Naive B cell (primary cell): ENCODE data around the gene PRPF39. TPM values are rescaled to one million over a fixed set of nuclear protein-coding genes. Genes with fewer than 3 reads are reported as not detected.

ENCODE experiments used
- ATAC-seq, 2 donors: fragments of 150-1000 bp; cut with Tn5 transposase; 2 replicates each; pipeline ENCODE4 v1.10.0; 2021; ENCODE audit warnings: low read depth in 2 of 2, mild to moderate bottlenecking in 2 of 2, moderate library complexity in 2 of 2
- DNase-seq: peaks from one replicate; pipeline ENCODE4 v3.0.0; 2022
- H3K27ac Mint-ChIP-seq, 6 donors: one replicate each; pipeline ENCODE4 v1.8.0; 2020 to 2022; ENCODE audit warnings: mild to moderate bottlenecking in 6 of 6, mixed read lengths in 6 of 6, moderate library complexity in 5 of 6, inconsistent platforms in 2 of 6
- H3K27me3 Mint-ChIP-seq, 3 donors: one replicate each; pipeline ENCODE4 v1.8.0; 2021 to 2022; ENCODE audit warnings: mixed read lengths in 3 of 3, mild to moderate bottlenecking in 1 of 3
- H3K36me3 Mint-ChIP-seq, 2 donors: one replicate each; pipeline ENCODE4 v1.8.0; 2020 to 2022; ENCODE audit warnings: mixed read lengths in 2 of 2, inconsistent platforms in 1 of 2, mild to moderate bottlenecking in 1 of 2
- H3K4me1 Mint-ChIP-seq, 3 donors: one replicate each; pipeline ENCODE4 v1.8.0; 2020 to 2022; ENCODE audit warnings: mixed read lengths in 3 of 3, inconsistent platforms in 1 of 3, mild to moderate bottlenecking in 1 of 3, moderate library complexity in 1 of 3
- H3K4me3 Mint-ChIP-seq, 8 donors: one replicate each; pipeline ENCODE4 v1.8.0; 2020 to 2022; ENCODE audit warnings: mild to moderate bottlenecking in 8 of 8, mixed read lengths in 8 of 8, moderate library complexity in 8 of 8, inconsistent platforms in 2 of 8
- H3K9me3 Mint-ChIP-seq, 7 donors: one replicate each; pipeline ENCODE4 v1.8.0; 2020 to 2022; ENCODE audit warnings: mixed read lengths in 7 of 7, mild to moderate bottlenecking in 5 of 7, inconsistent platforms in 2 of 7, moderate library complexity in 1 of 7
- polyA plus RNA-seq, 6 donors: library from polyadenylated mRNA; unstranded; fragments of 300-500 nt; fragmentation: Illumina TruSeq; gene quantifications; one replicate each; pipeline ENCODE4 v1.2.3, GENCODE V29; 2021; ENCODE audit warnings: low read depth in 6 of 6

PRPF39 gene
- polyA plus RNA-seq, result 10 to 100 TPM in 4 of 6 donors, 1 to 10 TPM in 2; 9.2 to 19.6 (median 13.1) TPM

- Mint-ChIP-seq H3K27ac (peak within 1 kb of the TSS; percentile 96 to 98 (median 96)), H3K36me3 (no peaks in the 10 kb centered on the region), H3K9me3 (peaks cover 0 to 3% (median 0%) of the 10 kb centered on the region in 7 donors), H3K27me3 (no peaks in the 10 kb centered on the region), H3K4me1 (peaks cover 39 to 52% (median 48%) of the 10 kb centered on the region in 3 donors), H3K4me3 (peak within 1 kb of the TSS; percentile 92 to 98 (median 96))
- peak; percentile 97 for DNase-seq
- peak; percentile 89 to 94 for ATAC-seq
These were observed at the start of gene PRPF39 for GRCh38 chr14:45083976-45084722. TSS of gene PRPF39 (plus strand) at chr14:45084116. CDS start at chr14:45095240, 11,124 bp downstream.

GRCh38 chr14:45034730-45035129 lies 49.2 kb upstream of the PRPF39 start:
- ATAC-seq, result no peak
- H3K27me3 Mint-ChIP-seq, result no peaks in the 10 kb centered on the region
- H3K9me3 Mint-ChIP-seq, result peaks cover 0 to 2% (median 0%) of the 10 kb centered on the region in 7 donors
- H3K4me1 Mint-ChIP-seq, result no peaks in the 10 kb centered on the region
- H3K4me3 Mint-ChIP-seq, result no peak overlapping the region
- H3K27ac Mint-ChIP-seq, result peak overlapping the region in 1 of 6 donors; percentile 21
- H3K36me3 Mint-ChIP-seq, result peaks cover 13 to 22% of the 10 kb centered on the region in 2 donors
- no peak for DNase-seq

GRCh38 chr14:45038256-45038655 lies 45.7 kb upstream of the PRPF39 start:
- no peak overlapping the region for H3K27ac Mint-ChIP-seq
- peaks cover 0 to 2% (median 0%) of the 10 kb centered on the region in 7 donors for H3K9me3 Mint-ChIP-seq
- H3K27me3 Mint-ChIP-seq, result no peaks in the 10 kb centered on the region
- H3K4me1 Mint-ChIP-seq, result no peaks in the 10 kb centered on the region
- ATAC-seq (no peak), DNase-seq (no peak)
- peaks cover 13 to 27% of the 10 kb centered on the region in 2 donors for H3K36me3 Mint-ChIP-seq
- H3K4me3 Mint-ChIP-seq, result no peak overlapping the region

- no peaks in the 10 kb centered on the region for H3K27me3 Mint-ChIP-seq
- ATAC-seq (no peak), DNase-seq (no peak)
- H3K4me3 Mint-ChIP-seq, result no peak overlapping the region
- peaks cover 13 to 21% of the 10 kb centered on the region in 2 donors for H3K36me3 Mint-ChIP-seq
- H3K4me1 Mint-ChIP-seq, result no peaks in the 10 kb centered on the region
- H3K27ac Mint-ChIP-seq, result no peak overlapping the region
- peaks cover 0 to 2% (median 0%) of the 10 kb centered on the region in 7 donors for H3K9me3 Mint-ChIP-seq
These were observed 45.1 kb upstream of the PRPF39 start for GRCh38 chr14:45038865-45039264.

GRCh38 chr14:45039390-45039789 lies 44.5 kb upstream of the PRPF39 start:
- Mint-ChIP-seq H3K36me3 (peaks cover 12 to 20% of the 10 kb centered on the region in 2 donors), H3K4me1 (no peaks in the 10 kb centered on the region), H3K9me3 (peaks cover 0 to 2% (median 0%) of the 10 kb centered on the region in 7 donors), H3K27ac (no peak overlapping the region), H3K4me3 (no peak overlapping the region), H3K27me3 (no peaks in the 10 kb centered on the region)
- ATAC-seq (no peak), DNase-seq (no peak)

GRCh38 chr14:45041641-45042040 lies 42.3 kb upstream of the PRPF39 start:
- no peak for ATAC-seq
- Mint-ChIP-seq H3K27ac (peak overlapping the region in 2 of 6 donors; percentile 57 to 69), H3K4me1 (no peaks in the 10 kb centered on the region), H3K36me3 (peaks cover 3 to 17% of the 10 kb centered on the region in 2 donors), H3K4me3 (no peak overlapping the region), H3K27me3 (no peaks in the 10 kb centered on the region), H3K9me3 (peaks cover 0 to 2% (median 0%) of the 10 kb centered on the region in 7 donors)
- DNase-seq, result no peak

GRCh38 chr14:45044638-45045037 lies 39.3 kb upstream of the PRPF39 start:
- H3K27ac Mint-ChIP-seq, result no peak overlapping the region
- no peak for ATAC-seq
- H3K4me3 Mint-ChIP-seq, result no peak overlapping the region
- H3K9me3 Mint-ChIP-seq, result no peaks in the 10 kb centered on the region
- no peaks in the 10 kb centered on the region for H3K27me3 Mint-ChIP-seq
- peaks cover 4 to 9% (median 7%) of the 10 kb centered on the region in 3 donors for H3K4me1 Mint-ChIP-seq
- DNase-seq, result no peak
- peaks cover 8% of the 10 kb centered on the region in 2 donors for H3K36me3 Mint-ChIP-seq

- Mint-ChIP-seq H3K36me3 (peaks cover 4 to 8% of the 10 kb centered on the region in 2 donors), H3K9me3 (no peaks in the 10 kb centered on the region), H3K27ac (peak overlapping the region in 2 of 6 donors; percentile 51 to 84), H3K4me1 (peaks cover 4 to 9% (median 8%) of the 10 kb centered on the region in 3 donors), H3K4me3 (no peak overlapping the region), H3K27me3 (no peaks in the 10 kb centered on the region)
- ATAC-seq (no peak), DNase-seq (no peak)
These were observed 35.5 kb upstream of the PRPF39 start for GRCh38 chr14:45048385-45048784.

GRCh38 chr14:45051180-45051579 lies 32.7 kb upstream of the PRPF39 start:
- Mint-ChIP-seq H3K27me3 (no peaks in the 10 kb centered on the region), H3K36me3 (peaks cover 8 to 9% of the 10 kb centered on the region in 2 donors), H3K27ac (no peak overlapping the region), H3K9me3 (no peaks in the 10 kb centered on the region), H3K4me3 (no peak overlapping the region), H3K4me1 (peaks cover 4 to 9% (median 8%) of the 10 kb centered on the region in 3 donors)
- ATAC-seq (no peak), DNase-seq (no peak)

GRCh38 chr14:45051896-45052295 lies 32.0 kb upstream of the PRPF39 start:
- Mint-ChIP-seq H3K27ac (no peak overlapping the region), H3K9me3 (no peaks in the 10 kb centered on the region), H3K27me3 (no peaks in the 10 kb centered on the region), H3K4me1 (peaks cover 4 to 9% (median 8%) of the 10 kb centered on the region in 3 donors), H3K36me3 (peaks cover 3 to 14% of the 10 kb centered on the region in 2 donors), H3K4me3 (no peak overlapping the region)
- ATAC-seq (no peak), DNase-seq (no peak)

GRCh38 chr14:45057349-45057748 lies 26.6 kb upstream of the PRPF39 start:
- no peaks in the 10 kb centered on the region for H3K9me3 Mint-ChIP-seq
- H3K27me3 Mint-ChIP-seq, result no peaks in the 10 kb centered on the region
- no peak overlapping the region for H3K4me3 Mint-ChIP-seq
- H3K36me3 Mint-ChIP-seq, result peaks cover 12 to 28% of the 10 kb centered on the region in 2 donors
- no peaks in the 10 kb centered on the region for H3K4me1 Mint-ChIP-seq
- DNase-seq, result no peak
- peak overlapping the region in 4 of 6 donors; percentile 1 to 57 (median 22) for H3K27ac Mint-ChIP-seq
- ATAC-seq, result no peak

GRCh38 chr14:45057881-45058364 lies 26.0 kb upstream of the PRPF39 start:
- no peak for ATAC-seq
- no peaks in the 10 kb centered on the region for H3K4me1 Mint-ChIP-seq
- peak overlapping the region in 1 of 6 donors; percentile 26 for H3K27ac Mint-ChIP-seq
- no peak overlapping the region for H3K4me3 Mint-ChIP-seq
- no peak for DNase-seq
- H3K9me3 Mint-ChIP-seq, result no peaks in the 10 kb centered on the region
- H3K27me3 Mint-ChIP-seq, result no peaks in the 10 kb centered on the region
- H3K36me3 Mint-ChIP-seq, result peaks cover 12 to 28% of the 10 kb centered on the region in 2 donors

- H3K4me1 Mint-ChIP-seq, result peaks cover 0 to 5% (median 0%) of the 10 kb centered on the region in 3 donors
- no peak for ATAC-seq
- H3K36me3 Mint-ChIP-seq, result peaks cover 12 to 22% of the 10 kb centered on the region in 2 donors
- no peaks in the 10 kb centered on the region for H3K27me3 Mint-ChIP-seq
- no peak for DNase-seq
- peak overlapping the region in 1 of 6 donors; percentile 28 for H3K27ac Mint-ChIP-seq
- H3K4me3 Mint-ChIP-seq, result no peak overlapping the region
- no peaks in the 10 kb centered on the region for H3K9me3 Mint-ChIP-seq
These were observed 23.4 kb upstream of the PRPF39 start for GRCh38 chr14:45060551-45060950.

GRCh38 chr14:45065540-45065939 lies 18.4 kb upstream of the PRPF39 start:
- Mint-ChIP-seq H3K27me3 (no peaks in the 10 kb centered on the region), H3K36me3 (no peaks in the 10 kb centered on the region), H3K9me3 (no peaks in the 10 kb centered on the region), H3K4me3 (no peak overlapping the region), H3K4me1 (peaks cover 0 to 5% (median 0%) of the 10 kb centered on the region in 3 donors), H3K27ac (no peak overlapping the region)
- DNase-seq (no peak), ATAC-seq (no peak)
